Measurements from ENCODE around the gene ADRA2A.

ADRA2A gene

DNA sequence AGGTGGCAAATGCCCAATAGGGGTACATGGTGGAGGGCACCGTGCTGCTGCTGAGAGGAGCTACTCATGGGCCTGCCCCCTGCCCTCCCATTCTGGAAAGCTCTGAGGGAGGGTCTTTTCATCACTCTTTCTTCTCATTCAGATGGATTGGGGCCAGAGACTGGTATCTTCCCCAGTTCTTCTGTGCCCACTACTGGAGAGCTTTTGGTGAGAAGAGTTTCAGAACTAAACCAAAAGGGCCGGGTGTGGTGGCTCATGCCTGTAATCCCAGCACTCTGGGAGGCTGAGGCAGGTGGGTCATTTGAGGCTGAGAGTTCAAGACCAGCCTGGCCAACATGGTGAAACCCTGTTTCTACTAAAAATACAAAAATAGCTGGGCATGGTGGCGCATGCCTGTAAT lies 12.5 kb downstream of the ADRA2A start:
- no peak overlapping the region for H3K9ac ChIP-seq (ENCODE audit: low read depth, low read length)
- no peaks in the 10 kb centered on the region for H4K20me1 ChIP-seq (ENCODE audit: insufficient read depth, low read length)
- H3K27ac ChIP-seq (ENCODE audit: low read length): no peak overlapping the region
- no peak overlapping the region for H3K4me2 ChIP-seq (ENCODE audit: insufficient read depth, low read length)
- H3K79me2 ChIP-seq (ENCODE audit: insufficient read depth, low read length): no peaks in the 10 kb centered on the region
- no peaks in the 10 kb centered on the region for H3K9me3 ChIP-seq (ENCODE audit: insufficient read depth, low read length, severe bottlenecking)
- DNase-seq (no peak), ATAC-seq (ENCODE audit: insufficient read depth, low read depth) (no peak)
- no peak overlapping the region for H3K4me3 ChIP-seq (ENCODE audit: low read depth in 1 of 2, low read length in 2 of 2)
- H3K27me3 ChIP-seq (ENCODE audit: insufficient read depth, low read length, poor library complexity): no peaks in the 10 kb centered on the region
- H3K4me1 ChIP-seq (ENCODE audit: insufficient read depth, low read length): no peaks in the 10 kb centered on the region
- no peak overlapping the region for H2AFZ ChIP-seq (ENCODE audit: low read depth, low read length)
- TF ChIP-seq CTCF (IDR thresholded peaks at IDR 0.05; ENCODE audit: borderline replicate concordance, extremely low read depth, low read length, poor library complexity, severe bottlenecking) (no peak), EZH2 (IDR thresholded peaks at IDR 0.05; ENCODE audit: borderline replicate concordance, low read depth, low read length, severe bottlenecking) (no peak)
- H3K36me3 ChIP-seq (ENCODE audit: insufficient read depth, low read length): no peaks in the 10 kb centered on the region

- Histone ChIP-seq H4K20me1 (ENCODE audit: insufficient read depth, low read length) (no peaks in the 10 kb centered on the region), H3K9me3 (ENCODE audit: insufficient read depth, low read length, severe bottlenecking) (no peaks in the 10 kb centered on the region), H3K4me3 (ENCODE audit: low read depth in 1 of 2, low read length in 2 of 2) (no peak overlapping the region), H3K79me2 (ENCODE audit: insufficient read depth, low read length) (no peaks in the 10 kb centered on the region), H3K27ac (ENCODE audit: low read length) (no peak overlapping the region), H2AFZ (ENCODE audit: low read depth, low read length) (no peak overlapping the region), H3K9ac (ENCODE audit: low read depth, low read length) (no peak overlapping the region), H3K4me1 (ENCODE audit: insufficient read depth, low read length) (no peaks in the 10 kb centered on the region), H3K36me3 (ENCODE audit: insufficient read depth, low read length) (no peaks in the 10 kb centered on the region), H3K27me3 (ENCODE audit: insufficient read depth, low read length, poor library complexity) (no peaks in the 10 kb centered on the region), H3K4me2 (ENCODE audit: insufficient read depth, low read length) (no peak overlapping the region)
- ATAC-seq (ENCODE audit: insufficient read depth, low read depth): no peak
- no peak for DNase-seq
- no peak for TF ChIP-seq EZH2 (IDR thresholded peaks at IDR 0.05; ENCODE audit: borderline replicate concordance, low read depth, low read length, severe bottlenecking)
- no peak for TF ChIP-seq CTCF (IDR thresholded peaks at IDR 0.05; ENCODE audit: borderline replicate concordance, extremely low read depth, low read length, poor library complexity, severe bottlenecking)
Measured at GRCh38 chr10:111091833-111092232, 15.0 kb downstream of the ADRA2A start.

DNA sequence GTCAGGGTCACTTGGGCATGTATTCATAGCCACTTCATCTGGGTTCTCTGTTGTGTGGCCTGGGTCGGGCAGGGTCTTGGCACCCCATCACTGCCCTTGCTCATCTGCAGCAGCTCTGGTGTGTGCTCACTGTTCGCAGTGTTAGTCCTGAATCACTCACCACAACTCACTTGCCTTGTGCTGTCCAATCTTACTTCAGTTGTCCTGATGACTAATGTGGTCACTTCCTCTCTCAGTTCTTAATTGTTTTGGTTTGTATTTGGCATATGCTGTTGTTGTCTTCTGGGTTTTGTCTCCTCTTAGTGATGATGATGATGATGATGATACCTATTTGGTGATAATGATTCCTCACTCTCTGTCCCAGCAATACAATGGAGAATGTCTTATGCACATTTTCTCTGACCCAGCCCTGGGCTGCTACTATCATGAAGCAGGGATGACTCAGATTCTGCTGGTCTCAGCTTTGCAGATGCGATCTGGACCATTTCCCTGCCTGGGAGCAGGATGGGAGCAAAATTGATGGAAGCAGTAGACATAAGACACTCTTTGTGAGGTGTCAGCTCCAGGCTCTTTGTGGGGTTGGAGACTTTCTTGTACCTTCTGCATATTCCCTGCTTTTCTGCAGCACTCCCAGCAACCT lies 17.0 kb downstream of the ADRA2A start:
- no peak for DNase-seq
- ATAC-seq (ENCODE audit: insufficient read depth, low read depth): no peak
- no peak overlapping the region for H3K9ac ChIP-seq (ENCODE audit: low read depth, low read length)
- H3K27ac ChIP-seq (ENCODE audit: low read length): no peak overlapping the region
- no peaks in the 10 kb centered on the region for H3K4me1 ChIP-seq (ENCODE audit: insufficient read depth, low read length)
- no peak overlapping the region for H2AFZ ChIP-seq (ENCODE audit: low read depth, low read length)
- no peaks in the 10 kb centered on the region for H3K79me2 ChIP-seq (ENCODE audit: insufficient read depth, low read length)
- H3K4me2 ChIP-seq (ENCODE audit: insufficient read depth, low read length): no peak overlapping the region
- no peaks in the 10 kb centered on the region for H4K20me1 ChIP-seq (ENCODE audit: insufficient read depth, low read length)
- no peaks in the 10 kb centered on the region for H3K36me3 ChIP-seq (ENCODE audit: insufficient read depth, low read length)
- H3K4me3 ChIP-seq (ENCODE audit: low read depth in 1 of 2, low read length in 2 of 2): no peak overlapping the region
- TF ChIP-seq CTCF (IDR thresholded peaks at IDR 0.05; ENCODE audit: borderline replicate concordance, extremely low read depth, low read length, poor library complexity, severe bottlenecking) (no peak), EZH2 (IDR thresholded peaks at IDR 0.05; ENCODE audit: borderline replicate concordance, low read depth, low read length, severe bottlenecking) (no peak)
- no peaks in the 10 kb centered on the region for H3K9me3 ChIP-seq (ENCODE audit: insufficient read depth, low read length, severe bottlenecking)
- H3K27me3 ChIP-seq (ENCODE audit: insufficient read depth, low read length, poor library complexity): no peaks in the 10 kb centered on the region

Measured in DND-41 (cell line).